ENCODE data around the gene MACROH2A2.
"Not testable (repeated sequence)": the region's sequence is repeated elsewhere in the genome, so short reads cannot be mapped to it uniquely, and the experiment has no call there.

The MACROH2A2 gene

DNA sequence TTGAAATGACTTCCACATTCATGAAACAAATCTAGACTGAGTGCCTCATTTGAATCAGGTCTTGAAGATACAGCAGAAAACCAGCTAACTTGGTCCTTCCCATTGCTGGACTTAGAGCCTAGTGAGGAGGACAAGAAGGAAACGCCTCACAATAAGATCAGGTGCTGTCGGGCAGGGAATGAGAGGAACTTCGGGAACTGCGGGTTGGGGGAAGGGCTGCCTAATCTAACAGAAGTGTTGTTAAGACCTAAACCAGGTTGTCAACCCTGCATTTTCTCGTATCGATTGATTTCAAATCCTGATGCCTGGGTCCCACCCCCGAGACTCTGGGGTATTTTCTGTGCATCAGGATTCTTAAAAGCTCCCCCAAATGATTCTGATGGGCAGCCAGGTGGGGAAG is 26.3 kb downstream of the MACROH2A2 start:
- DNase-seq (ENCODE audit: extremely low read depth, low read depth): no peak
- H3K4me3 ChIP-seq (replicated peaks; ENCODE audit: low read depth, low read length): no peak overlapping the region
- TF ChIP-seq, protein P1, sequence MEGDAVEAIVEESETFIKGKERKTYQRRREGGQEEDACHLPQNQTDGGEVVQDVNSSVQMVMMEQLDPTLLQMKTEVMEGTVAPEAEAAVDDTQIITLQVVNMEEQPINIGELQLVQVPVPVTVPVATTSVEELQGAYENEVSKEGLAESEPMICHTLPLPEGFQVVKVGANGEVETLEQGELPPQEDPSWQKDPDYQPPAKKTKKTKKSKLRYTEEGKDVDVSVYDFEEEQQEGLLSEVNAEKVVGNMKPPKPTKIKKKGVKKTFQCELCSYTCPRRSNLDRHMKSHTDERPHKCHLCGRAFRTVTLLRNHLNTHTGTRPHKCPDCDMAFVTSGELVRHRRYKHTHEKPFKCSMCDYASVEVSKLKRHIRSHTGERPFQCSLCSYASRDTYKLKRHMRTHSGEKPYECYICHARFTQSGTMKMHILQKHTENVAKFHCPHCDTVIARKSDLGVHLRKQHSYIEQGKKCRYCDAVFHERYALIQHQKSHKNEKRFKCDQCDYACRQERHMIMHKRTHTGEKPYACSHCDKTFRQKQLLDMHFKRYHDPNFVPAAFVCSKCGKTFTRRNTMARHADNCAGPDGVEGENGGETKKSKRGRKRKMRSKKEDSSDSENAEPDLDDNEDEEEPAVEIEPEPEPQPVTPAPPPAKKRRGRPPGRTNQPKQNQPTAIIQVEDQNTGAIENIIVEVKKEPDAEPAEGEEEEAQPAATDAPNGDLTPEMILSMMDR (IDR thresholded peaks at IDR 0.05; ENCODE audit: low read depth, low read length, missing control alignments): no peak

DNA sequence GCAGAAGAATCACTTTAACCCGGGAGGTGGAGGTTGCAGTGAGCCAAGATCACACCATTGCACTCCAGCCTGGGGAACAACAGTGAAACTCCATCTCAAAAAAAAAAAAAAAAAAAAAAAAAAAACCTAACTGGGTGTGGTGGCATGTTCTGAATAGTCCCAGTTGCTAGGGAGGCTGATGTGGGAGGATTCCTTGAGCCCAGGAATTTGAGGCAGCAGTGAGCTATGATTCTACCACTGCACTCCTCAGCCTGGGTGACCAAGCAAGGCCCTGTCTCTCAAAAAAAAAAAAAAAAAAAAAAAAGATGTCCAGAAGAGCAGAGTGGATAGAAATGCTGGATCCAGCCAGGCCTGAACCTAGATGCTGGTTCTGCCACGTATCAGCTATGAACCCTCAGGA is 28.1 kb downstream of the MACROH2A2 start:
- DNase-seq (ENCODE audit: extremely low read depth, low read depth); H3K4me3 ChIP-seq (replicated peaks; ENCODE audit: low read depth, low read length): not testable (repeated sequence)

DNA sequence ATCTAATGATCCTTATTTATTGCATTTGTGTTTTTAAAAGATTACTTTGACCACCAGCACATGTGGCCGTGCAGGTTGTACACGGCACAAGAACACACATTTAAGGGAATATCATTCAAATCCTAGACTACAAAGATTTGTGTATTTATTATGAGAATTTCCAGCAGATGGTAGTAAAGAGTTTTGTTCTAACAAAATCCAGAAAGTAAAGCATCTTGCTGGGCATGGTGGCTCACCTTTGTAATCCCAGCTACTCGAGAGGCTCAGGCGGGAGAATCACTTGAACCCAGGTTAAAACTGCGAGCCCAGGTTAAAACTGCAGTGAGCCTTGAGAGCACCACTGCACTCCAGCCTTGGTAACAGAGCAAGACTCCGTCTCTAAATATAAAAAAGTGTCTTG is 31.5 kb downstream of the MACROH2A2 start:
- no peak for DNase-seq (ENCODE audit: extremely low read depth, low read depth)
- no peak overlapping the region for H3K4me3 ChIP-seq (replicated peaks; ENCODE audit: low read depth, low read length)
- TF ChIP-seq, protein P1 (IDR thresholded peaks at IDR 0.05; ENCODE audit: low read depth, low read length, missing control alignments): no peak

DNA sequence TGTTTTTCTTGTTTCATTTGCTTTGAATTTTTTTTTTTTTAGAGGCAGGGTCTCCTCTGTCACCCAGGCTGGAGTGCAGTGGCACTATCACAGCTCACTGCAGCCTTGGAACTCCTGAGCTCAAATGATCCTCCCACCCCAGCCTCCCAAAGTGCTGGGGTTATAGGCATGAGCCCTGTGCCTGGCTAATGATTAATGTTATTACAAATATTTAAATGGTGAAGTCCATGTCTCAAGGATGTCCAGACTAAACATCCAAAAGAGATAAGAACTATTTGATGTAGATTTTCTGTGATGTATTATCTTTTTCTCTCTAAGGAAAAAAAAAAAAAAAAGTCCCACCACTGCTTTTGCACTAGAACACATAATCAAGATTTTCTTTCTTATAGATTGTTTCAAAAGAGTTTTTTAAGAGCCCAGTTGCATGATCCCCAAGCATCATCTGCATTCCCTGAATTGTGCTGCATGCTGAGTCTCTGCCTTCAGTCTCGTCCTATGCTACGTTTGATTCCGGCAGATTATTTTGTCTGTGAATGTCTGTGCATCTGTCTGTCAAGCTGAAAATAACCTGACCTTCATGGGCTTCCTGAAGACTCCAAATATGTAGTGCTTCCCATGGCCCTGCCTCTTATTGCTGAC is 33.4 kb downstream of the MACROH2A2 start:
- TF ChIP-seq, protein P1 (IDR thresholded peaks at IDR 0.05; ENCODE audit: low read depth, low read length, missing control alignments): no peak
- DNase-seq (ENCODE audit: extremely low read depth, low read depth): no peak
- no peak overlapping the region for H3K4me3 ChIP-seq (replicated peaks; ENCODE audit: low read depth, low read length)

DNA sequence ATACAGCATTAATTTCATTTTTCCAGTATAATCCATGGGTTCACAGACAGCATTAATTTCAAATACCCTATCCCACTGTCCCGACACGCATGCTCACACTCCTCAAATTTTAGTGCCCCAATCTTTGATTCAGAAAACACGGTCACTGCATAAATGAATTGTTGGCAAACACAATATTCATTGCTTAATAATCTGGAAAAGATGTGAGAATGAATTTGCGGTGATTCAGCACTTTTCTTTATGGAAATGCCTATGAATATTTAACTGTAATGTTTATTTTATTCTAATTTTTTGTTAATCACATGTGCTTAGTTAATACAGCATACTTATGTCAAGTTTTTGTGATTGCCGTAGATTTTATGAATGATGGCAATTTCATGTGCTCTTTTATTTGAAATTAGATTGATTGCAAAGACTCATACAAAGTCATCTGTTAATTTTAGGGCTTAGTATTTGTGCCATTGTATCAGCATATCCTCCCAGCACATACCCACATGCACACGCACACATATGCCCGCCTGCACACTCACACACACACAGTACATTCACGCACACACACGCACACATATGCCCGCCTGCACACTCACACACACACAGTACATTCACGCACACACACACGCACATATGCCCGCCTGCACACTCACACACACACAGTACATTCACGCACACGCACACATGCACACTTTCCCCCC is 35.1 kb downstream of the MACROH2A2 start:
- DNase-seq (ENCODE audit: extremely low read depth, low read depth): no peak
- TF ChIP-seq, protein P1 (IDR thresholded peaks at IDR 0.05; ENCODE audit: low read depth, low read length, missing control alignments): no peak
- no peak overlapping the region for H3K4me3 ChIP-seq (replicated peaks; ENCODE audit: low read depth, low read length)

DNA sequence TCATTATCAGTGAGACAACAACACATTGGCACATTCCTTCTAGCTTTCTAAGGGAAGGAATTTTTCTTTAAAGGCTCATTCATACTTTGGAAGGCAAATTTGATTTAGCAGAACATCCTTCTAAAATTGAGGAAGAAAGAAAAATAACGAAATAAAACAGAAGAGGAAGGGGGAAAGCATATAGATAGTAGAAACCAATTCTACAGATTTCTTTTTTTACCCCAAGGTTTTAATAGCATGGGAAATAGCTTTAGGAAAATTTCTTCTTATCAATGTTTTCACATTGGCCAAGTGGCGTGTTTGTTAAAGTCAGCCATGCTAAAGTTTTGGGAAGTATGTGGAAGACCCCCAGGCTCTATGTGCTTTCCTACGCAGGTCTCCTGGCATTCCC is 35.7 kb downstream of the MACROH2A2 start:
- DNase-seq (ENCODE audit: extremely low read depth, low read depth): no peak
- TF ChIP-seq, protein P1 (IDR thresholded peaks at IDR 0.05; ENCODE audit: low read depth, low read length, missing control alignments): no peak
- H3K4me3 ChIP-seq (replicated peaks; ENCODE audit: low read depth, low read length): no peak overlapping the region

DNA sequence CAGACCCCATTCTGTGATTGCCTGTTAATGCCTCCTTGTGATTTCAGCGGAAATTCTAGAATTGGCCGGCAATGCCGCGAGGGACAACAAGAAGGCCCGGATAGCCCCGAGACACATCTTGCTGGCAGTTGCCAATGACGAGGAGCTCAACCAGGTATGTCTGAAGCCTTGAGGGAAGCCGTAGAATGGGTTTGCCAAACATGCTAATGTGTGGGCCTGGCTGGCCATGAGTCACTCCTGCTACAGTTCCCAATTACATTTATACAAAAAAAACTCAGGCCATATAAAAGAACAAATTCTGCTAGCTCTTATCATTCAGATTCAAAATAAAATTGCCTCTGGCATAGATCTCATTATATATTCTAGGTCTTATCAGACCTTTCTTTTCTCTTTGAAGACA is 37.4 kb downstream of the MACROH2A2 start:
- DNase-seq (ENCODE audit: extremely low read depth, low read depth): no peak
- no peak overlapping the region for H3K4me3 ChIP-seq (replicated peaks; ENCODE audit: low read depth, low read length)
- TF ChIP-seq, protein P1 (IDR thresholded peaks at IDR 0.05; ENCODE audit: low read depth, low read length, missing control alignments): no peak

Measured in HFF-Myc (cell line).